GM18951 (cell line): ENCODE measurements around the gene TMEM41B.
"Not testable (repeated sequence)": the region's sequence is repeated elsewhere in the genome, so short reads cannot be mapped to it uniquely, and the experiment has no call there.

Experiments used
- POLR2A ChIP-seq: IDR thresholded peaks from 4 replicates; pipeline ENCODE4 v1.6.1; 2011; ENCODE audit warnings: mild to moderate bottlenecking; ENCODE audit not compliant: insufficient read length, insufficient read depth; ENCODE audit errors: extremely low read depth
- in situ Hi-C: fragments of 300-500 bp; cut with MboI; formaldehyde crosslinking; loops from one replicate; pipeline ENCODE4 v1.12.0; 2022; ENCODE audit warnings: low sequenced_read_pairs, mixed read lengths, inconsistent platforms; ENCODE audit not compliant: unreplicated experiment

The TMEM41B gene

GRCh38 chr11:9314291-9315077, at the start of gene TMEM41B:
TSS of gene TMEM41B (minus strand) at chr11:9314593. CDS start at chr11:9314441, 152 bp downstream.
- in situ Hi-C loops = no loop called here
- peak; percentile 86 for TF ChIP-seq POLR2A

- in situ Hi-C loops = no loop called here
Measured at GRCh38 chr11:9362393-9362863, 48.0 kb upstream of the TMEM41B start.

GRCh38 chr11:9360862-9361622, 46.6 kb upstream of the TMEM41B start:
- in situ Hi-C loops = not testable (repeated sequence)

More at GRCh38 chr11:9362393-9362863, 48.0 kb upstream of the TMEM41B start:
- no peak for TF ChIP-seq POLR2A

DNA sequence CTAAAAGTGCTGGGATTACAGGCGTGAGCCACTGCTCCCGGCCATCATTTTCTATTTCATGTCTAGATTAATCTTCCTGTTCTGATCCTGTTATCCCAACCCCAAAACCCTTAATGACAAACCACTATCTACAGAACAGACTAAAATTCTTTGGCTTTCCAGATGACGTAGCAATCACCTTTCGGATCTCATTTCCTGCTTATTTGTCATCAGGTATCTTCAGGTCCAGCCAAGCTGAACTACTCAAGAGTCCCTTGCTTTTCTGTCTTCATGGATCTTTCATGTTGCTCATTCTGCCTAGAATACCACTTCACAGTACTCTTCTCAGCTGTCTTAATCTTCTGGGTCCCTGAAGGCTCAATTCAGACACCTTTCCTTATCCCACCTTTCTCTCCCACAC, 42.6 kb upstream of the TMEM41B start:
- in situ Hi-C loops = no loop called here

DNA sequence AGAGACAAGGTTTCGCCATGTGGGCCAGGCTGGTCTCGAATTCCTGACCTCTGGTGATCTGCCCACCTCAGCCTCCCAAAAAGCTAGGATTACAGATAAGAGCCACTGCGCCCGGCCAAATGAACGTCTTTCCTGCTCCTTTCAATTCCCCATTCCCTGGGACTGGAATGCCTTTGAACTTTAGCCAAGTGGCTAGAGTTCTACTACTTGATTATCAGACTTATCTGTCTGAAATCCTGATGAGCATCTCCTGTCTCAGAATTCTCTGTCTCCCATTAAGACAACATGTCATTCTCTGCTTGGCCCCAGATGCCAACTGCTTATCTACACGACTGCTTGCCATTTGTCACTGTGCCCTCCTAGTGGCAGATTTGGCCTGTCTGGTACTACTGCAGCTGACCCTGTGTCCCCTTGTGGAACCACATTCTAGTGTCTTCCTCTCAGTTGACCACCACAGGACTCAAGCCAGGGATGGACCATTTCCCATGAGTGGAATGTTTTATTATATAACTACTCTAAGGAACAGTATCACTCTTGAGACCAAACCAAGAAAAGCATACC, 37.0 kb upstream of the TMEM41B start:
- in situ Hi-C loops = no loop called here
- no peak for TF ChIP-seq POLR2A

More for the DNA sequence above, 42.6 kb upstream of the TMEM41B start:
- TF ChIP-seq POLR2A = no peak

- in situ Hi-C loops = not testable (repeated sequence)
Measured at GRCh38 chr11:9347779-9348178, 33.4 kb upstream of the TMEM41B start.

DNA sequence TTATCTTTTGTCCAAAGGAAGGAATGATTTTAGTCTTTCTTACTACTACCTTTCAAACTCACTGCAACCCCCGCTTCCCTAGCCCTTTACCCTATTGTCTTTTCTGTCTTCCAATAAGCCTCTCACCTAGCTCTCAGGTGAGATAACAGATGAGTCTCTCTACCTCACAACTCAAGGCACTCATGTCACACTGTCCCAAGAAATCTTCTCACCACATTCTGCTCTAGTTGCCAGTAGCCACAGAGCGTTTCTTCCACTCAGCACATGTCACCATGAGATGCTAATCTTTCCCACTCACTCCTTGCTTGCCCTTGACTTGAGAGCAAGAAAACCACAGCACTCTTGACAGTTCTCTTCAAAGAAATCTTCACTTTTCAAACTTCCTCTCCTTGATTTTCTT, 32.7 kb upstream of the TMEM41B start:
- no peak for TF ChIP-seq POLR2A
- in situ Hi-C loops = no loop called here

- in situ Hi-C loops = no loop called here
- no peak for TF ChIP-seq POLR2A
Measured at GRCh38 chr11:9344061-9344680, 29.8 kb upstream of the TMEM41B start.

DNA sequence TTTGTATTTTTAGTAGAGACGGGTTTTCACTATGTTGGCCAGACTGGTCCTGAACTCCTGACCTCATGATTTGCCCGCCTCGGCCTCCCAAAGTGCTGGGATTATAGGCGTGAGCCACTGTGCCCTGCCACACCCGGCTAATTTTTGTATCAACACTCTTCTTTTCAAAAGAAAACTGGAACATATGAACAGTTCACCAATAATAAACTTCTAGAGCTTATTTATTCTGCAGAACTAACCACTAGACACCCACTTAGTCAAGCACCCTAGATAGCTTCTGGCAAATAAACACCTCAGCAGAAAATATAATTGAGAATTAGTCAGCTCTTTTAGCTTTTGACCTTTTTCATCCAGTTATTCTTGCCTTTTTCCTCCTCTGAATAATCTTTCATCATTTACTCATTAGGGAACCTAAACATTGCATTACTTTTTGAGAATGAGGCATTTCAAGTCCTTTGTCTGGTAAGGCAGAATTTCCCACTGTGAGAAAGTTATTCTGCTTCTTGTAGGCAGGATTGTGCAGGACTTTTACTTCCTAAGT, 27.3 kb upstream of the TMEM41B start:
- TF ChIP-seq POLR2A = no peak
- in situ Hi-C loops = no loop called here

- TF ChIP-seq POLR2A = no peak
- in situ Hi-C loops = no loop called here
Measured at GRCh38 chr11:9332655-9333054, 18.3 kb upstream of the TMEM41B start.

DNA sequence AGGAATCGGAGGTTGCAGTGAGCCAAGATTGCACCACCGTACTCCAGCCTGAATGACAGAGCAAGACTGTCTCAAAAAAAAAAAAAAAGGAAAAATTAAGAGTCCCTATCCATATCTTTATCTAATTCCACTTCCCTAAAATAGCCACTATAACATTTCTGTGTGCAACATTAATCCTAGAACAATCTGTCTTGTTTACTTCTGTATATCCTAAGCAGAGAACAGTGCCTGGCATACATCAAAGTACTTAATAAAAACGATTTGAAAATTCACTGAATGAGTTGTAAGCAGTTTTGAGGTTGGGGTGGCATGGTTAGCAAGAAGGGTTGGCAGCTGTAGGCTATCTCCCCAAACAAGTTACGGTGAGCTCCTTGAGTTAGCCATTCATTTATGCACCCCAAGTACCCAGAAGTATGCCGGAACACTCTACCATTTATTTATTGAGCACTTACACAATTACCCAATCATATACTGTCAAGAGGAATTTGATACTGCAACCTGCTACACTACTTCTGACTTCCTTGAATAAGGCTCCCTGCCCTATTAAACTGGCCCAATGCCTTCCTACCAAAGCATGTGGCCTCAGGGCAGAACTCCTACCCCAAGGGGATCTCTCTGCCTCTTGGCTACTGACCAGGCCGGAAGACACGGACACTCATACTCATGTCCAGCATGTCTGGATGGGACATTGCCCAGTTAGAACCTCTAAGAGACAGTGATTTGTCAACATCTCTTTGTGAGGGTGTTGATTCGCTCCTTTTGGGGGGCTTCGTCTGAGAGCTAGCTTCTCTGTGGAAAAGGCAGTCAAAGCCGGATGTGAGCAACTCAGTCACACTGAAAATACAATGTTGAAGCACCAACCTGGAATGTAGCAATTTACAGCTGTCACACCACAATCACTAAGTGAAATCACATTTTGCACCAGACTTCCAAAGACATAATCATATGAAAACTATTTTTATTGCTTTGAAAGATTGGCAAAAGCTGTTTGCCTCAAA, 16.3 kb upstream of the TMEM41B start:
- in situ Hi-C loops = no loop called here
- TF ChIP-seq POLR2A = no peak

DNA sequence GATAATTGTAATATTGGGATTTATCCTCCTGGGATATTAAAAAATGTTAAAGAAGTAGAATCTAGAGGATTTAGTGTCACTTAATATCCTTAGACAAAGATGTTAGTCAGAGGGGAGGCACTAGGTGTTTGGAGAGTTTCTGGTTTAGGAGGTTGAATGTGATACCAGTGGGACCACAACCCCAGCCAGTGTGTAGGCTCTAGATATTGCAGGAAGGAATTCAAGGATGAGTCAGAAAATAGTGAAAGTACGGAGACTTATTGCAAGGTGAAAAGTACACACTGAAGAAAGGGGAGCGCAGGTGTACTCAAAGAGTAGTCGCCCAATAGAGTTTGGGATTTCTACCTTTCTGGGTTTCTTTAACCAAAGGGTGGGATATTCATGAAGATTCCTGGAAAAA, 5.7 kb upstream of the TMEM41B start:
- TF ChIP-seq POLR2A = no peak
- in situ Hi-C loops = no loop called here

- in situ Hi-C loops = not testable (repeated sequence)
Measured at GRCh38 chr11:9319377-9320001, 5.1 kb upstream of the TMEM41B start.

DNA sequence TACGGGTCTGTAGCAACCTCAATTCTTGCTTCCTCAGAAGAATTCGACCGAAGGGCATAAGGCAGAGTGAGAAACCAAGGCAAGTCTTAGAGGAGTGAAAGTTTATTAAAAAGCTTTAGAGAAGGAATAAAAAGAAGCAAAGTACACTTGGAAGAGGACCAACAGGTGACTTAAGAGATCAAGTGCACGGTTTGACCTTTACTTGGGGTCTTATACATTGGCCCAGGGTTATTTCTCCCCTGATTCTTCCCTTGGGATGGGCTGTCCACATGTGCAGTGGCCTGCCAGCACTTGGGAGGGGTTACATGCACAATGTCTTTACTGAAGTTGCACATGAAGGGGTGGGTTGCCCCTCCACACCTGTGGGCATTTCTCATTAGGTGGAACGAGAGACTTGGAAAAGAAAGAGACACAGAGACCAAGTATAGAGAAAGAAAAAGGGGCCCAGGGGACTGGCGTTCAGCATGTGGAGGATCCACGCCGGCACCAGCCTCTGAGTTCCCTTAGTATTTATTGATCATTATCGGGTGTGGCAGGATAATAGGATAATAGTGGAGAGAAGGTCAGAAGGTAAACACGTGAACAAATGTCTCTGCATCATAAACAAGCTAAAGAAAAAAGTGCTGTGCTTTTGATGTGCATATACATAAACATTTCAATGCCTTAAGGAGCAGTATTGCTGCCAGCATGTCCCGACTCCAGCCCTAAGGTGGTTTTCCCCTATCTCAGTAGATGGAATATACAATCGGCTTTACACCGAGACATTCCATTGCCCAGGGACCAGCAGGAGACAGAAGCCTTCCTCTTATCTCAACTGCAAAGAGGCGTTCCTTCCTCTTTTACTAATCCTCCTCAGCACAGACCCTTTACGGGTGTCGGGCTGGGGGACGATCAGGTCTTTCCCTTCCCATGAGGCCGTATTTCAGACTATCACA, 4.3 kb upstream of the TMEM41B start:
- in situ Hi-C loops = not testable (repeated sequence)
